Neutrophil (primary cell): ENCODE measurements around the gene RPTOR.

Source experiments
- H3K27ac ChIP-seq: fragments of 200-600 bp; sonication (generic); 2 replicates; pipeline ENCODE4 v1.5.1; 2016; ENCODE audit warnings: mild to moderate bottlenecking, moderate library complexity
- H3K27me3 ChIP-seq: fragments of 200-600 bp; sonication (generic); 2 replicates; pipeline ENCODE4 v1.6.0; 2016; ENCODE audit warnings: mild to moderate bottlenecking
- H3K36me3 ChIP-seq: fragments of 200-600 bp; sonication (generic); 2 replicates; pipeline ENCODE4 v1.5.1; 2017
- H3K4me1 ChIP-seq, 2 experiments: fragments of 200-600 bp in 1 of 2; sonication (generic) in 1 of 2; 1 replicate in 1 of 2; 2 replicates in 1 of 2; pipeline versions ENCODE4 v1.5.1 to v1.6.1; 2013 to 2016; ENCODE audit warnings: low read depth in 1 of 2, low read length in 1 of 2, mild to moderate bottlenecking in 1 of 2, moderate library complexity in 1 of 2; ENCODE audit not compliant: control insufficient read depth in 1 of 2, insufficient read depth in 1 of 2
- H3K4me3 ChIP-seq, 2 experiments: fragments of 200-600 bp in 1 of 2; sonication (generic) in 1 of 2; 1 replicate in 1 of 2; 2 replicates in 1 of 2; pipeline ENCODE4 v1.5.1; 2013 to 2016; ENCODE audit warnings: low read depth in 1 of 2, low read length in 1 of 2, mild to moderate bottlenecking in 1 of 2, moderate library complexity in 1 of 2
- H3K9me3 ChIP-seq: fragments of 200-600 bp; sonication (generic); 2 replicates; pipeline ENCODE4 v1.5.1; 2016
- TF ChIP-seq, protein P1 (sequence below): fragments of 200-600 bp; sonication (generic); IDR thresholded peaks from 2 replicates; pipeline ENCODE4 v1.5.1; 2016; ENCODE audit warnings: antibody characterized with exemption

The RPTOR gene

DNA sequence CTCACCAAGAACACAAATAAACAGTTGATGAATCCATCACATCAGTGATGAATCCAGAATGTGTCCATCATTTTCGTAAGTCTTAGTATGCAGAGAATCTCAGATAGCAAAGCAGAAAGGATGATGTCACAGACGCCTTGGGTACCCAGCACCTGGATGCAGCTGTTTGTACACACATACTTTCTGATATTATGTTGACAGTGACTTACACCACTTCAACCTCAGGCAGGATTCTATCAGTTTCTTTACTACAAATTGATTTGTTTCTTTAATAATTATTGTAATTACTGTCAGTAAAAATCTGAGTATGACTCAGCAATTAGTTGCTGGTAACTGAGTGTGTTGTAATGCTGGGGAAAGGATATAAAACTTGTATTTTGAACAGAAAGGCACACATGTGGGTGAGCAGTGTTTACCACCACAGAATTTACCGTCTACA, 159.8 kb downstream of the RPTOR start:
- Histone ChIP-seq H3K9me3 (no peaks in the 10 kb centered on the region), H3K4me3 (no peak overlapping the region), H3K27me3 (no peaks in the 10 kb centered on the region), H3K36me3 (no peaks in the 10 kb centered on the region), H3K27ac (no peak overlapping the region), H3K4me1 (peaks cover 36% of the 10 kb centered on the region in 2 experiments)
- TF ChIP-seq, protein P1, sequence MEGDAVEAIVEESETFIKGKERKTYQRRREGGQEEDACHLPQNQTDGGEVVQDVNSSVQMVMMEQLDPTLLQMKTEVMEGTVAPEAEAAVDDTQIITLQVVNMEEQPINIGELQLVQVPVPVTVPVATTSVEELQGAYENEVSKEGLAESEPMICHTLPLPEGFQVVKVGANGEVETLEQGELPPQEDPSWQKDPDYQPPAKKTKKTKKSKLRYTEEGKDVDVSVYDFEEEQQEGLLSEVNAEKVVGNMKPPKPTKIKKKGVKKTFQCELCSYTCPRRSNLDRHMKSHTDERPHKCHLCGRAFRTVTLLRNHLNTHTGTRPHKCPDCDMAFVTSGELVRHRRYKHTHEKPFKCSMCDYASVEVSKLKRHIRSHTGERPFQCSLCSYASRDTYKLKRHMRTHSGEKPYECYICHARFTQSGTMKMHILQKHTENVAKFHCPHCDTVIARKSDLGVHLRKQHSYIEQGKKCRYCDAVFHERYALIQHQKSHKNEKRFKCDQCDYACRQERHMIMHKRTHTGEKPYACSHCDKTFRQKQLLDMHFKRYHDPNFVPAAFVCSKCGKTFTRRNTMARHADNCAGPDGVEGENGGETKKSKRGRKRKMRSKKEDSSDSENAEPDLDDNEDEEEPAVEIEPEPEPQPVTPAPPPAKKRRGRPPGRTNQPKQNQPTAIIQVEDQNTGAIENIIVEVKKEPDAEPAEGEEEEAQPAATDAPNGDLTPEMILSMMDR: no peak

- Histone ChIP-seq H3K4me1 (peaks cover 36 to 38% of the 10 kb centered on the region in 2 experiments), H3K27ac (no peak overlapping the region), H3K27me3 (no peaks in the 10 kb centered on the region), H3K36me3 (no peaks in the 10 kb centered on the region), H3K4me3 (no peak overlapping the region), H3K9me3 (no peaks in the 10 kb centered on the region)
- TF ChIP-seq, protein P1: no peak
Measured at GRCh38 chr17:80704894-80705293, 160.3 kb downstream of the RPTOR start.

GRCh38 chr17:80705988-80706387, 161.3 kb downstream of the RPTOR start:
- TF ChIP-seq, protein P1: no peak
- peaks cover 36 to 38% of the 10 kb centered on the region in 2 experiments for H3K4me1 ChIP-seq
- no peak overlapping the region for H3K4me3 ChIP-seq
- H3K9me3 ChIP-seq: no peaks in the 10 kb centered on the region
- no peak overlapping the region for H3K27ac ChIP-seq
- H3K36me3 ChIP-seq: no peaks in the 10 kb centered on the region
- no peaks in the 10 kb centered on the region for H3K27me3 ChIP-seq

GRCh38 chr17:80706463-80706867, 161.8 kb downstream of the RPTOR start:
- Histone ChIP-seq H3K27me3 (no peaks in the 10 kb centered on the region), H3K9me3 (no peaks in the 10 kb centered on the region), H3K36me3 (no peaks in the 10 kb centered on the region), H3K27ac (no peak overlapping the region), H3K4me3 (no peak overlapping the region), H3K4me1 (peaks cover 36 to 38% of the 10 kb centered on the region in 2 experiments)
- TF ChIP-seq, protein P1: no peak

DNA sequence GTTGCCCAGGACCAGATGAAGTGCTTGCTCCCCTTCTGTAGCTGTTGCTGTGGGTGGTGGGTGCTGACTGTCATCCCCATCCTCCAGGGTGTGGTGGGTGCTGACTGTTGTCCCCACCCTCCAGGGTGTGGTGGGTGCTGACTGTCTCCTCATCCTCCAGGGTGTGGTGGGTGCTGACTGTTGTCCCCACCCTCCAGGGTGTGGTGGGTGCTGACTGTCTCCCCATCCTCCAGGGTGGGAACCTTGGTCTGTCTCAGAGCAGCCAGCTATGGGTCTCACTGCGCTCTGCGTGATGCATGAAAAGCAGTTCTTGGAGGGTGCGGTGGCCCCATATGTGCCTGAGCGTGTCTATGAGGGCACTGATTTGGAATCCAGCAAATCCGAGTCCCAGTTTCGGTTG, 163.8 kb downstream of the RPTOR start:
- Histone ChIP-seq H3K9me3 (no peaks in the 10 kb centered on the region), H3K27me3 (no peaks in the 10 kb centered on the region), H3K27ac (no peak overlapping the region), H3K36me3 (no peaks in the 10 kb centered on the region), H3K4me3 (no peak overlapping the region), H3K4me1 (peaks cover 32 to 34% of the 10 kb centered on the region in 2 experiments)
- TF ChIP-seq, protein P1: no peak
